ENCODE measurements around the gene PAWR.

GRCh38 chr12:79681008-79681590, 9.7 kb downstream of the PAWR start:
- TF ChIP-seq EZH2 (IDR thresholded peaks at IDR 0.05; ENCODE audit: low read depth), result no peak
- TF ChIP-seq, protein P1, sequence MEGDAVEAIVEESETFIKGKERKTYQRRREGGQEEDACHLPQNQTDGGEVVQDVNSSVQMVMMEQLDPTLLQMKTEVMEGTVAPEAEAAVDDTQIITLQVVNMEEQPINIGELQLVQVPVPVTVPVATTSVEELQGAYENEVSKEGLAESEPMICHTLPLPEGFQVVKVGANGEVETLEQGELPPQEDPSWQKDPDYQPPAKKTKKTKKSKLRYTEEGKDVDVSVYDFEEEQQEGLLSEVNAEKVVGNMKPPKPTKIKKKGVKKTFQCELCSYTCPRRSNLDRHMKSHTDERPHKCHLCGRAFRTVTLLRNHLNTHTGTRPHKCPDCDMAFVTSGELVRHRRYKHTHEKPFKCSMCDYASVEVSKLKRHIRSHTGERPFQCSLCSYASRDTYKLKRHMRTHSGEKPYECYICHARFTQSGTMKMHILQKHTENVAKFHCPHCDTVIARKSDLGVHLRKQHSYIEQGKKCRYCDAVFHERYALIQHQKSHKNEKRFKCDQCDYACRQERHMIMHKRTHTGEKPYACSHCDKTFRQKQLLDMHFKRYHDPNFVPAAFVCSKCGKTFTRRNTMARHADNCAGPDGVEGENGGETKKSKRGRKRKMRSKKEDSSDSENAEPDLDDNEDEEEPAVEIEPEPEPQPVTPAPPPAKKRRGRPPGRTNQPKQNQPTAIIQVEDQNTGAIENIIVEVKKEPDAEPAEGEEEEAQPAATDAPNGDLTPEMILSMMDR (conservative IDR thresholded peaks at IDR 0.05), result no peak
